ENCODE data around the gene KCNK18.

Gene KCNK18

GRCh38 chr10:117254774-117255735 lies 57.8 kb downstream of the KCNK18 start:
- no peak for DNase-seq

GRCh38 chr10:117255835-117256460 lies 58.7 kb downstream of the KCNK18 start:
- DNase-seq: no peak

GRCh38 chr10:117256910-117257309 lies 59.6 kb downstream of the KCNK18 start:
- no peak for DNase-seq

GRCh38 chr10:117257721-117258120 lies 60.4 kb downstream of the KCNK18 start:
- DNase-seq: no peak

GRCh38 chr10:117259279-117259678 lies 62.0 kb downstream of the KCNK18 start:
- no peak for DNase-seq

All from activated T-cell treated with anti-CD3 and anti-CD28 coated beads, Interleukin-2, amount 50 U/mL, for 48 hours (primary cell).